OCI-LY3 (cell line): ENCODE data around the gene DST.

Experiments
- CTCF ChIP-seq: fragments of 200-600, 300-600 bp; sonication (generic); IDR thresholded peaks from 2 replicates; pipeline ENCODE4 v1.5.1; 2014; ENCODE audit warnings: antibody characterized with exemption, low read length, low read depth
- EZH2phosphoT487 ChIP-seq: fragments of 200-600 bp; shearing (Covaris generic); IDR thresholded peaks from 2 replicates; pipeline ENCODE4 v1.6.1; 2018; ENCODE audit warnings: antibody characterized with exemption, mixed run types, low read depth

GRCh38 chr6:56677559-56677958 is 34.9 kb upstream of the DST start:
- TF ChIP-seq CTCF (no peak), EZH2phosphoT487 (no peak)
